ENCODE results near the gene SIRT2.

- no peak for TF ChIP-seq CTCF (IDR thresholded peaks at IDR 0.05)
- no peak for TF ChIP-seq POLR2A (IDR thresholded peaks at IDR 0.05)
- TF ChIP-seq EP300 (IDR thresholded peaks at IDR 0.05): no peak
Measured at GRCh38 chr19:38834104-38834490, 65.3 kb downstream of the SIRT2 start.

All from tibial nerve (tissue), 4 donors.